RWPE2 (cell line): Measurements from ENCODE around the gene OAS1.
A peak's percentile ranks its signal among the peaks of the same experiment; 100 is the strongest.

Experiments used
- ATAC-seq: fragments of 200-7000 bp; cut with Tn5 transposase; 3 replicates; pipeline ENCODE4 v1.9.1; 2021; ENCODE audit warnings: low read depth
- DNase-seq: peaks from one replicate; pipeline ENCODE4 v3.0.0-alpha.2; 2020; ENCODE audit warnings: low spot score
- H3K27ac ChIP-seq: fragments of 450-650 bp; 2 replicates; pipeline ENCODE4 v1.5.1; 2017; ENCODE audit warnings: mild to moderate bottlenecking; ENCODE audit not compliant: poor library complexity, severe bottlenecking
- H3K27me3 ChIP-seq: fragments of 250-450 bp; sonication (Bioruptor Pico); 2 replicates; pipeline ENCODE4 v1.5.1; 2021; ENCODE audit warnings: mild to moderate bottlenecking, moderate library complexity; ENCODE audit not compliant: insufficient read depth, poor library complexity, severe bottlenecking
- H3K36me3 ChIP-seq: fragments of 250-450 bp; sonication (Bioruptor Pico); 2 replicates; pipeline ENCODE4 v1.5.1; 2020; ENCODE audit warnings: low read depth, mild to moderate bottlenecking, moderate library complexity
- H3K4me1 ChIP-seq: fragments of 250-450 bp; sonication (Bioruptor Pico); 2 replicates; pipeline ENCODE4 v1.5.1; 2021; ENCODE audit warnings: mild to moderate bottlenecking, moderate library complexity; ENCODE audit not compliant: insufficient read depth, poor library complexity, severe bottlenecking
- H3K4me3 ChIP-seq: fragments of 250-450 bp; sonication (Bioruptor Pico); 2 replicates; pipeline ENCODE4 v1.5.1; 2021; ENCODE audit warnings: mild to moderate bottlenecking, moderate library complexity; ENCODE audit not compliant: severe bottlenecking
- H3K9me3 ChIP-seq: fragments of 250-450 bp; sonication (Bioruptor Pico); 2 replicates; pipeline ENCODE4 v1.5.1; 2021; ENCODE audit warnings: mild to moderate bottlenecking, moderate library complexity; ENCODE audit not compliant: severe bottlenecking
- CTCF ChIP-seq: fragments of 450-650 bp; IDR thresholded peaks from one replicate; pipeline ENCODE4 v1.5.1; 2017; ENCODE audit warnings: mild to moderate bottlenecking, moderate library complexity; ENCODE audit not compliant: poor library complexity, severe bottlenecking

OAS1 gene

GRCh38 chr12:112898380-112898779, 8.4 kb upstream of the OAS1 start:
- ATAC-seq (no peak), DNase-seq (no peak)
- TF ChIP-seq CTCF: no peak
- Histone ChIP-seq H3K4me3 (no peak overlapping the region), H3K9me3 (no peaks in the 10 kb centered on the region), H3K27ac (no peak overlapping the region), H3K27me3 (peaks cover 3% of the 10 kb centered on the region), H3K36me3 (no peaks in the 10 kb centered on the region), H3K4me1 (no peaks in the 10 kb centered on the region)

- Histone ChIP-seq H3K4me3 (no peak overlapping the region), H3K36me3 (no peaks in the 10 kb centered on the region), H3K27ac (no peak overlapping the region), H3K27me3 (peaks cover 3% of the 10 kb centered on the region), H3K9me3 (no peaks in the 10 kb centered on the region), H3K4me1 (peaks cover 15% of the 10 kb centered on the region)
- no peak for DNase-seq
- peak; percentile 30; the same call in 1 of the 3 replicates for ATAC-seq
- TF ChIP-seq CTCF: peak; percentile 80
Measured at GRCh38 chr12:112900298-112901145, 6.2 kb upstream of the OAS1 start.

GRCh38 chr12:112901271-112901670, 5.5 kb upstream of the OAS1 start:
- Histone ChIP-seq H3K36me3 (no peaks in the 10 kb centered on the region), H3K4me3 (no peak overlapping the region), H3K9me3 (no peaks in the 10 kb centered on the region), H3K27me3 (peaks cover 3% of the 10 kb centered on the region), H3K27ac (no peak overlapping the region), H3K4me1 (peaks cover 23% of the 10 kb centered on the region)
- DNase-seq (no peak), ATAC-seq (no peak)
- no peak for TF ChIP-seq CTCF

GRCh38 chr12:112904571-112904970, 2.2 kb upstream of the OAS1 start:
- DNase-seq (no peak), ATAC-seq (peak; percentile 68)
- H3K36me3 ChIP-seq: no peaks in the 10 kb centered on the region
- no peak overlapping the region for H3K4me3 ChIP-seq
- TF ChIP-seq CTCF: no peak
- peak overlapping the region; percentile 30 for H3K27ac ChIP-seq
- no peaks in the 10 kb centered on the region for H3K9me3 ChIP-seq
- H3K4me1 ChIP-seq: peaks cover 27% of the 10 kb centered on the region
- no peaks in the 10 kb centered on the region for H3K27me3 ChIP-seq
